Spleen (tissue), 7 donors: ENCODE results near the gene ZNF784.

Experiments used
- CTCF ChIP-seq, 11 experiments: fragments of 200-600 bp in 7 of 11; fragments of 450-650 bp in 4 of 11; sonication (generic) in 4 of 11; IDR thresholded peaks in 8 of 11; conservative IDR thresholded peaks in 3 of 11; 1 replicate in 7 of 11; 2 replicates in 4 of 11; pipeline versions ENCODE4 v1.4.0 to v1.8.0; 2016 to 2021; ENCODE audit warnings: antibody characterized with exemption in 11 of 11, inconsistent platforms in 4 of 11, mild to moderate bottlenecking in 1 of 11
- POLR2A ChIP-seq, 3 donors: fragments of 450-650 bp; IDR thresholded peaks; one replicate each; pipeline ENCODE4 v1.5.1; 2017; ENCODE audit warnings: antibody characterized with exemption in 3 of 3, mild to moderate bottlenecking in 1 of 3
- POLR2AphosphoS5 ChIP-seq, 3 donors: sonication (generic); formaldehyde crosslinking; IDR thresholded peaks; one replicate each; pipeline ENCODE4 v1.5.1; 2017; ENCODE audit warnings: antibody characterized with exemption in 3 of 3
- donor health status: DM: no; HTN: no; CAD: no; lungs with moderate emphysema.
- donor health status: DM: no; HTN: no; CAD: no.
- donor health status: DM: no; HTN: no; CAD: no.

- no peak for TF ChIP-seq CTCF (IDR thresholded peaks at IDR 0.05 in 8 of 11, conservative IDR thresholded peaks at IDR 0.05 in 3 of 11)
- no peak for TF ChIP-seq POLR2A (IDR thresholded peaks at IDR 0.05)
- peak in 2 of 3 donors; percentile 39 to 56 for TF ChIP-seq POLR2AphosphoS5 (IDR thresholded peaks at IDR 0.05)
These were observed 43.1 kb upstream of the ZNF784 start for GRCh38 chr19:55667511-55667910.
